H1 (cell line): ENCODE data around the gene PTPRT. TPM values are rescaled to one million over a fixed set of nuclear protein-coding genes. Genes with fewer than 3 reads are reported as not detected.

Experiments used
- NANOG ChIP-seq: IDR thresholded peaks from 2 replicates; pipeline ENCODE4 v1.6.1; 2011; ENCODE audit warnings: low read length, low read depth, mild to moderate bottlenecking, inconsistent platforms; ENCODE audit not compliant: insufficient read depth, poor library complexity, severe bottlenecking
- polyA plus RNA-seq, 7 experiments: library from polyadenylated mRNA; depleted of rRNA in 3 of 7; stranded (reverse) in 5 of 7; unstranded in 2 of 7; fragments of >200 nt in 5 of 7; fragments of 200-250 nt in 2 of 7; gene quantifications; 1 replicate in 5 of 7; 2 replicates in 1 of 7; 4 replicates in 1 of 7; pipeline versions ENCODE4 v1.2.1 to v1.2.3, GENCODE V29; 2011 to 2013; ENCODE audit warnings: missing spikeins in 2 of 7, mixed read lengths in 2 of 7
- total RNA-seq: library from RNA; stranded (reverse); fragmentation: NEBNext Ultra II Directional; extraction: Animal tissue kit (Norgen Biotek cat#: 25700); gene quantifications from 2 replicates; pipeline ENCODE4 v1.2.1, GENCODE V29; 2021
- TF ChIP-seq, protein P1 (sequence below): IDR thresholded peaks from 2 replicates; pipeline ENCODE4 v1.6.1; 2012; ENCODE audit warnings: low read length, inconsistent platforms

The PTPRT gene
- total and polyA plus RNA-seq, 2 of the 8 experiments (the other 6 are each of a cell fraction or from before 2014, with no cell fraction given), result 0.33 to 1.8 TPM

DNA sequence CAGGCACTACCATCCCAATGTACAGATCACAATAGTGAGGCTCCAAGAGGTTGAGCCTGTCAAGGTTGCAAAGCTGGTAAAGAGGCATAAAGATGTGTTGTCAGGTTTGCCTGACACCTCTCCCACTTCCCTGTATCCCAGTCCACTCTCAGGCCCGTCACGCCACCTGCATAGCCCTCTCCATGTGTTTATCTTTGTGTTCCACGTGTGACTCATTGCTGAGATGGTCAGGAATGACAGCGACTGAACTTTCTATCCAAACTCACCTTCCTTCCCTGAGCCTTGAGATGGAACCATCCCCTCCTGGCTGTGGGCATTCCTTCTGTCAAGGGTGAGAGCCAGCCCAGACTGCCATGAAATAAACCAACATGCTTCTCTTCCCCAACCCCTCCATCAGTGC is 578.3 kb downstream of the PTPRT start (continued):
- TF ChIP-seq, protein P1, sequence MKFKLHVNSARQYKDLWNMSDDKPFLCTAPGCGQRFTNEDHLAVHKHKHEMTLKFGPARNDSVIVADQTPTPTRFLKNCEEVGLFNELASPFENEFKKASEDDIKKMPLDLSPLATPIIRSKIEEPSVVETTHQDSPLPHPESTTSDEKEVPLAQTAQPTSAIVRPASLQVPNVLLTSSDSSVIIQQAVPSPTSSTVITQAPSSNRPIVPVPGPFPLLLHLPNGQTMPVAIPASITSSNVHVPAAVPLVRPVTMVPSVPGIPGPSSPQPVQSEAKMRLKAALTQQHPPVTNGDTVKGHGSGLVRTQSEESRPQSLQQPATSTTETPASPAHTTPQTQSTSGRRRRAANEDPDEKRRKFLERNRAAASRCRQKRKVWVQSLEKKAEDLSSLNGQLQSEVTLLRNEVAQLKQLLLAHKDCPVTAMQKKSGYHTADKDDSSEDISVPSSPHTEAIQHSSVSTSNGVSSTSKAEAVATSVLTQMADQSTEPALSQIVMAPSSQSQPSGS, result no peak
- TF ChIP-seq NANOG, result no peak
